ENCODE measurements around the gene TYW3.

TYW3 gene

DNA sequence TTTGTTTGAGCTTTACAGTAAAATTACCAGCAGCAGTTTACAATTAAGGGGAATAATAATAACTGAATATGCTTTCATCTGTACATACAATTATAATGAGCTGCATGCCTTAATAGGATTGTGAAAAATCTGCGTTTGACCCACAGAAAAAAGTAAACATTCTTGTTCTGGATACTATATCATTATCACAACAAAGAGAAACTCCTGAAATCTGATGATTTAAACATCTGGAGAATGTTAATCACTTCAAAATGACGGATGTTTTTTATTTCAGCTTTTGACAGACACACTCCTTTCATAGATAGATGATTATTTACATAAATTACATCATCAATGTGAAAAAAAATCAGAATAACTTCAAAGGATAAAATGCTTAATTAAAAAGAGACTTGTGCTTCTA lies 58.5 kb downstream of the TYW3 start:
- peak; percentile 51 for DNase-seq

DNA sequence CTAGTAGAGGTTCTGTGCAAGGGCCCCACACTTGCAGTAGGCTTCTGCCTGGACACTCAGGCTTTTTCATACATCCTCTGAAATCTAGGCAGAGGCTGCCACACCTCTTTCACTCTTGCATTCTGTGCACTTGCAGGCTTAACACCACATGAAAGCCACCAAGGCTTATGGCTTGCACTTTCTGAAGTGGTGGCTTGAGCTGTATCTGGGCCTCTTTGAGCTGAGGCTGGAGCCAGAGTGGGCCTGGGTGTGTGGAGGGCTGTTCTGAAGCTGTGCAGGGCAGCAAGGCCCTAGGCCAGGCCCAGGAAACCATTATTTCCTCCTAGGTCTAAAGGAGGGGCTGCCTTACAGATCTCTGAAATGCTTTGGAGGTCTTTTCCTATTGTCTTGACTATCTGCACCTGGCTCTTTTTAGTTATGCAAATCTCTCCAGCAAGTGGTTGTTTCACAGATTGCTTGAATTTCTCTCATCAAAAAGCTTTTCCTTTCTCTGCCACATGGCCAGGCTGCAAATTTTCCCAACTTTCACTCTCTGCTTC lies 66.2 kb downstream of the TYW3 start:
- DNase-seq, result no peak

DNA sequence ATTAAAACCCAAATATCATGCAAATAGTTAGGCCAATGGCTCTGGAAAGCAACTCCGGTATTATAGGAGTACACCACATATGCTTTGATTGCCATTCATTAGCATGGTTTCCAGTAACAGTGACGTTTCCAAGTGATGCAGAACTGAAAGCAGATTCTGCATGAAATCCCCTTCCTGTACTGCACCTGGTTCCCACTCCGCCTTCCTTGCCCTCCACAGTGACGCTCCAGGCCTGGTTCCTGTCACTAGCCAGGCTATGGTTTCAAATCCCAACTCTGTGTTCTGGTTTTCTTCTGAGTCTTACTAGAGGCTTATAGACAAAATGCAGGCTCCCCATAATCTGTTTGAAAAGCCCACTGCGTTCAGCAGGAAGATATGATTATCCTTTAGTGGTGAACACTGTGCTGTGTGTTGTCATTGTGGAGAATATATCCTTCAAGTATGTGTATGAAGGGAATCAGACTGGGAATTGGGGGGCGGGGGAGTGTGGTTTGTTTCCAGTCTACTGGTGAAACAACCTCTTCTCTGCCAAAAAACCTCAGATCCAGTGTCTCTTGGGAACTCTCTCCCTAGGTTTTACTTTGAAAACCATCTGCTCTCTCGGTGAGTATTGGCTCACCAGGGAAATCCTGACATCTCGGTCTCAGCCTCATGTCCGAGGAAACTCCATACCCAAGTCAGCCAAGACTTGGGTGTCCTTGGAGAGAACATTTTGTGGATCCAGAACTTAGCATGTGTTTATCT lies 78.7 kb downstream of the TYW3 start:
- peak; percentile 17 for DNase-seq

DNA sequence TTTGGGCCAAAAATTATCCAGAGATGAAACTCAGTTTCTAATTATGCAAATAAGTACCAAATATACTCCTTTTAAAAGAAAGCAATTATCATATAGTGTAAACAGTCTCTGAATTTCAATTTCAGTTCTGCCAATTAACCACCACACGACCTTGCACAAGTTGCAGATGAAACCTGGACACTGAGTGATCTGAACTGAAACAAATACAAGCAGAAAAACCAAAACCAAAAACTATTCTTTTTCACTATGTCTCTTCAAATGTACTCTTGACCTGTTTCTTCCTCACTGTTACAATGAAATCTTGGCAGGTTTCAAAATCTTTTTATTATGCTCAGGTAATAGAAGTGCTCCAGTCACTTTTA lies 79.2 kb downstream of the TYW3 start:
- DNase-seq, result no peak
